GM12892 (cell line): ENCODE measurements around the gene LACTB.

Experiments used
- POLR2A ChIP-seq: IDR thresholded peaks from 2 replicates; pipeline ENCODE4 v1.6.1; 2011; ENCODE audit warnings: low read depth, low read length, control low read depth
- POLR2AphosphoS5 ChIP-seq: IDR thresholded peaks from 2 replicates; pipeline ENCODE4 v1.6.1; 2011; ENCODE audit warnings: low read depth, low read length, control low read depth

DNA sequence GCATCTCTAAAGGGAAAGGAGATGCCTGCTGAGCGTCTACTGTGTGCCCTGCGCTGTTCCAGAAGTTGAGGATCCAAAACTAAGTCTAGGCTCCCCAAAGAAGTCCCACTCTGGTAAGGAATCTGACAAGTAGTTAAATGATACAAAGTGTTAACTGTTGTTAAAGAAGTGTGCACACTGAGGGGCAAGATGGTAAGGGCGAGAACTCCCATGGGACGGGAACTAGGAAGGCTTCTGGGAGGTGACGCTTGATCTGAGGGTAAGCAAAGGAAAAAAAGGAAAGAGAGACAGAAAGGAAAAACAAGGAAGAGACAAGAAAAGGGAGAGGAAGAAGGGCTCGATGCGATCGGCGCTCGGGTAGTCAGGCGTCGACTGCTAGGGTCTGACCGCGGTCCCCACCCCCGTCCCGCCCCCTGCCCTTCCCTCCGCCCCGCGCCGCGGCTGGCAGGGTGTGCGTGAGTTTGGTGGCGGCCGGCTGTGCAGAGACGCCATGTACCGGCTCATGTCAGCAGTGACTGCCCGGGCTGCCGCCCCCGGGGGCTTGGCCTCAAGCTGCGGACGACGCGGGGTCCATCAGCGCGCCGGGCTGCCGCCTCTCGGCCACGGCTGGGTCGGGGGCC is at the start of gene LACTB:
- TF ChIP-seq POLR2AphosphoS5 (no peak), POLR2A (peak; percentile 37; the same call in 1 of the 2 replicates)
